IMR-90 (cell line): ENCODE data around the gene A4GNT. TPM values are rescaled to one million over a fixed set of nuclear protein-coding genes. Genes with fewer than 3 reads are reported as not detected.

Experiments
- ATAC-seq: fragments of 200-7000 bp; cut with Tn5 transposase; 2 replicates; pipeline ENCODE4 v1.9.1; 2020; ENCODE audit warnings: low read depth, mild to moderate bottlenecking, moderate library complexity
- BruUV-seq: library from RNA; stranded (reverse); fragments of 400-500 nt; replicated peaks from 2 replicates; lab custom pipeline; 2021; lab: Mats Ljungman, UMichigan
- CTCF ChIA-PET: fragments of 300-600 bp; formaldehyde crosslinking; extraction: SDS; loops from one replicate; lab custom pipeline; 2021; ENCODE audit warnings: antibody characterized with exemption; lab: Yijun Ruan, JAX
- POLR2A ChIA-PET: fragments of 300-600 bp; sonication (Branson Sonifier 250); formaldehyde crosslinking; loops from one replicate; lab custom pipeline; 2022; ENCODE audit warnings: antibody characterized with exemption; ENCODE audit not compliant: unreplicated experiment; lab: Charles Lee
- DNase-seq: peaks from one replicate; pipeline ENCODE4 v3.0.0; 2013
- H2AFZ ChIP-seq: replicated peaks from 2 replicates; pipeline ENCODE3; 2013; ENCODE audit warnings: low read length, mild to moderate bottlenecking; ENCODE audit not compliant: poor library complexity
- H2AK5ac ChIP-seq: 2 replicates; pipeline ENCODE4 v1.6.1; 2013; ENCODE audit warnings: low read depth, low read length, inconsistent platforms
- H2AK9ac ChIP-seq: replicated peaks from 2 replicates; pipeline ENCODE3; 2013; ENCODE audit warnings: mild to moderate bottlenecking, low read depth, low read length, moderate library complexity; ENCODE audit not compliant: poor library complexity
- H2BK120ac ChIP-seq: 2 replicates; pipeline ENCODE4 v1.6.1; 2013; ENCODE audit warnings: low read depth, low read length, inconsistent platforms
- H2BK15ac ChIP-seq: 3 replicates; pipeline ENCODE4 v1.6.1; 2013; ENCODE audit warnings: low read depth, low read length, inconsistent platforms
- H2BK20ac ChIP-seq: 2 replicates; pipeline ENCODE4 v1.6.1; 2013; ENCODE audit warnings: low read depth, mild to moderate bottlenecking, inconsistent platforms, low read length, moderate library complexity
- H2BK5ac ChIP-seq: 2 replicates; pipeline ENCODE4 v1.6.1; 2013; ENCODE audit warnings: mild to moderate bottlenecking, low read depth, low read length, inconsistent platforms; ENCODE audit not compliant: poor library complexity, severe bottlenecking
- H3K14ac ChIP-seq: replicated peaks from 2 replicates; pipeline ENCODE4 v1.6.1; 2013; ENCODE audit warnings: low read depth, low read length, inconsistent platforms
- H3K18ac ChIP-seq: 2 replicates; pipeline ENCODE4 v1.6.1; 2013; ENCODE audit warnings: low read depth, low read length, control low read depth
- H3K23ac ChIP-seq: 2 replicates; pipeline ENCODE4 v1.6.1; 2013; ENCODE audit warnings: low read depth, low read length, inconsistent platforms
- H3K27ac ChIP-seq: 2 replicates; pipeline ENCODE4 v1.5.1; 2013; ENCODE audit warnings: mild to moderate bottlenecking, control low read depth, low read length; ENCODE audit not compliant: insufficient read depth
- H3K27me3 ChIP-seq: 2 replicates; pipeline ENCODE4 v1.6.1; 2013; ENCODE audit warnings: low read length; ENCODE audit not compliant: control insufficient read depth, insufficient read depth
- H3K36me3 ChIP-seq: 2 replicates; pipeline ENCODE4 v1.6.1; 2013; ENCODE audit warnings: low read length, mixed read lengths; ENCODE audit not compliant: control insufficient read depth, insufficient read depth
- H3K4ac ChIP-seq: 2 replicates; pipeline ENCODE4 v1.6.1; 2013; ENCODE audit warnings: low read depth, low read length, inconsistent platforms
- H3K4me1 ChIP-seq: 2 replicates; pipeline ENCODE4 v1.6.1; 2013; ENCODE audit warnings: low read length, mixed read lengths; ENCODE audit not compliant: control insufficient read depth, insufficient read depth
- H3K4me2 ChIP-seq: 2 replicates; pipeline ENCODE4 v1.6.1; 2013; ENCODE audit warnings: low read depth, mild to moderate bottlenecking, control low read depth, low read length, moderate library complexity
- H3K4me3 ChIP-seq: 2 replicates; pipeline ENCODE4 v1.5.1; 2013; ENCODE audit warnings: low read depth, mild to moderate bottlenecking, control low read depth, low read length, moderate library complexity; ENCODE audit not compliant: insufficient read depth
- H3K56ac ChIP-seq: 2 replicates; pipeline ENCODE4 v1.6.1; 2013; ENCODE audit warnings: low read length, inconsistent platforms; ENCODE audit not compliant: insufficient read depth; ENCODE audit errors: extremely low read depth
- H3K79me1 ChIP-seq, 2 experiments: 2 replicates each; pipeline ENCODE4 v1.6.1; 2013; ENCODE audit warnings: low read length in 2 of 2, inconsistent platforms in 1 of 2, low read depth in 1 of 2
- H3K9ac ChIP-seq: 2 replicates; pipeline ENCODE4 v1.6.1; 2013; ENCODE audit warnings: low read depth, low read length, control low read depth
- H3K9me1 ChIP-seq: 2 replicates; pipeline ENCODE4 v1.6.1; 2013; ENCODE audit warnings: low read length, inconsistent platforms; ENCODE audit not compliant: insufficient read depth
- H3K9me3 ChIP-seq: 2 replicates; pipeline ENCODE4 v1.6.1; 2013; ENCODE audit warnings: low read length; ENCODE audit not compliant: control insufficient read depth, insufficient read depth
- H4K20me1 ChIP-seq: 2 replicates; pipeline ENCODE4 v1.6.1; 2013; ENCODE audit warnings: low read length, inconsistent platforms; ENCODE audit not compliant: insufficient read depth
- H4K5ac ChIP-seq: 2 replicates; pipeline ENCODE4 v1.6.1; 2013; ENCODE audit warnings: mild to moderate bottlenecking, low read depth, low read length, control low read depth
- H4K8ac ChIP-seq, 2 experiments: 2 replicates each; pipeline ENCODE4 v1.6.1; 2013; ENCODE audit warnings: low read depth in 2 of 2, low read length in 2 of 2, control low read depth in 1 of 2, inconsistent platforms in 1 of 2
- H4K91ac ChIP-seq: 2 replicates; pipeline ENCODE4 v1.6.1; 2013; ENCODE audit warnings: low read depth, low read length, inconsistent platforms; ENCODE audit not compliant: insufficient read depth
- BHLHE40 ChIP-seq: fragments of 150-350 bp; IDR thresholded peaks from 2 replicates; pipeline ENCODE4 v1.6.1; 2016; ENCODE audit warnings: mild to moderate bottlenecking, low read depth, low read length
- CEBPB ChIP-seq: IDR thresholded peaks from 2 replicates; pipeline ENCODE4 v1.6.1; 2012; ENCODE audit warnings: low read depth, low read length, improper control_type of control experiment
- CHD1 ChIP-seq: IDR thresholded peaks from 2 replicates; pipeline ENCODE4 v1.6.1; 2012; ENCODE audit warnings: low read depth, low read length, improper control_type of control experiment
- CTCF ChIP-seq: conservative IDR thresholded peaks from 2 replicates; pipeline ENCODE4 v1.5.1; 2012; ENCODE audit warnings: mild to moderate bottlenecking, low read depth, low read length, improper control_type of control experiment
- FOS ChIP-seq: fragments of 150-350 bp; IDR thresholded peaks from 2 replicates; pipeline ENCODE4 v1.6.1; 2016; ENCODE audit warnings: low read depth, low read length
- MAFK ChIP-seq: IDR thresholded peaks from 2 replicates; pipeline ENCODE4 v1.6.1; 2012; ENCODE audit warnings: low read depth, low read length, improper control_type of control experiment
- MXI1 ChIP-seq: IDR thresholded peaks from 2 replicates; pipeline ENCODE4 v1.6.1; 2012; ENCODE audit warnings: low read depth, mild to moderate bottlenecking, low read length, moderate library complexity, borderline replicate concordance
- NFE2L2 ChIP-seq: fragments of 150-350 bp; IDR thresholded peaks from 2 replicates; pipeline ENCODE4 v1.6.1; 2016; ENCODE audit warnings: low read depth, mild to moderate bottlenecking, low read length
- POLR2A ChIP-seq: IDR thresholded peaks from 2 replicates; pipeline ENCODE4 v1.6.1; 2012; ENCODE audit warnings: mild to moderate bottlenecking, low read depth, low read length
- RAD21 ChIP-seq: IDR thresholded peaks from 2 replicates; pipeline ENCODE4 v1.6.1; 2012; ENCODE audit warnings: low read length, improper control_type of control experiment
- RCOR1 ChIP-seq: IDR thresholded peaks from 2 replicates; pipeline ENCODE4 v1.6.1; 2012; ENCODE audit warnings: mild to moderate bottlenecking, low read length, improper control_type of control experiment; ENCODE audit not compliant: insufficient replicate concordance
- RFX5 ChIP-seq: IDR thresholded peaks from 2 replicates; pipeline ENCODE4 v1.8.0; 2012; ENCODE audit warnings: low read depth, mild to moderate bottlenecking, low read length, moderate library complexity
- WGBS, 2 experiments: methylation state at CpG; one replicate each; pipeline versions ENCODE4 v1.1.5 to v1.1.7; 2013; ENCODE audit warnings: missing lambda C conversion rate in 2 of 2; ENCODE audit not compliant: insufficient read length in 1 of 2; ENCODE audit errors: extremely low coverage in 2 of 2; 5-methylcytosine and 5-hydroxymethylcytosine counted together
- dilution Hi-C: fragments of 300-500 bp; cut with HindIII; formaldehyde crosslinking; loops from one replicate; pipeline ENCODE4 v1.14.3; 2018; ENCODE audit warnings: low sequenced_read_pairs; ENCODE audit not compliant: unreplicated experiment
- in situ Hi-C: fragments of 300-500 bp; cut with MboI; formaldehyde crosslinking; loops from 3 replicates; pipeline ENCODE4 v1.14.3; 2019; ENCODE audit warnings: low sequenced_read_pairs, inconsistent platforms, mixed read lengths
- intact Hi-C: fragments of 100-400 bp; cut with micrococcal nuclease; formaldehyde crosslinking; loops from 2 replicates; pipeline ENCODE4 v1.10.0; 2022
- polyA plus RNA-seq, 3 experiments: library from polyadenylated mRNA; depleted of rRNA; stranded (reverse); fragments of >200 nt; gene quantifications; 2 replicates each; pipeline ENCODE4 v1.2.3, GENCODE V29; 2012; ENCODE audit warnings: low replicate concordance in 1 of 3
- total RNA-seq: library from RNA; depleted of rRNA; stranded (reverse); fragments of >200 nt; gene quantifications from 2 replicates; pipeline ENCODE4 v1.2.3, GENCODE V29; 2012
- TF ChIP-seq, protein P1 (sequence below): fragments of 150-350 bp; IDR thresholded peaks from 2 replicates; pipeline ENCODE4 v1.6.1; 2017; ENCODE audit warnings: mild to moderate bottlenecking, antibody characterized with exemption, low read length, low read depth
- TF ChIP-seq, protein P2 (sequence below): fragments of 150-350 bp; IDR thresholded peaks from 2 replicates; pipeline ENCODE4 v1.6.1; 2016; ENCODE audit warnings: low read depth, mild to moderate bottlenecking, low read length, moderate library complexity, borderline replicate concordance

Gene A4GNT
- total and polyA plus RNA-seq, 2 of the 4 experiments (the other 2 are of a cell fraction): not detected

- DNase-seq: no peak
- BruUV-seq: no TSS peak
Measured at GRCh38 chr3:138173769-138174420, 41.7 kb upstream of the A4GNT start.

More at GRCh38 chr3:138173769-138174420, 41.7 kb upstream of the A4GNT start:
- Histone ChIP-seq H3K4me2 (peak overlapping the region; percentile 95), H3K27me3 (no peaks in the 10 kb centered on the region; the same call in 1 of the 2 replicates), H3K9me3 (no peaks in the 10 kb centered on the region), H4K91ac (no peak overlapping the region), H3K14ac (peak overlapping the region; percentile 47; the same call in 1 of the 2 replicates), H2AK5ac (no peak overlapping the region), H2AFZ (peak overlapping the region; percentile 97), H2BK15ac (no peak overlapping the region), H3K4me1 (no peaks in the 10 kb centered on the region), H3K79me1 (peaks cover 11 to 19% of the 10 kb centered on the region in 2 experiments), H3K9ac (peak overlapping the region; percentile 88), H2AK9ac (peak overlapping the region; percentile 65), H3K36me3 (peaks cover 8% of the 10 kb centered on the region; the same call in 1 of the 2 replicates), H3K9me1 (no peaks in the 10 kb centered on the region), H3K18ac (no peak overlapping the region), H3K4ac (peak overlapping the region; percentile 30; the same call in 1 of the 2 replicates), H2BK20ac (no peak overlapping the region), H4K20me1 (no peaks in the 10 kb centered on the region), H3K4me3 (peak overlapping the region; percentile 87), H2BK120ac (no peak overlapping the region), H3K56ac (peak overlapping the region; percentile 52; the same call in 1 of the 2 replicates), H4K8ac (peak overlapping the region; percentile 86 to 94; a peak in 3 of 4 replicates), H4K5ac (peak overlapping the region; percentile 63), H2BK5ac (peak overlapping the region; percentile 47), H3K27ac (0 out of 2 replicates have a peak overlapping the region, but pooled peaks have one; percentile 84), H3K23ac (peak overlapping the region; percentile 78)
- dilution Hi-C loops: no loop called here
- TF ChIP-seq MXI1 (no peak), CHD1 (no peak), CTCF (no peak), RCOR1 (no peak), CEBPB (no peak), MAFK (no peak), BHLHE40 (no peak), FOS (no peak), RAD21 (no peak), RFX5 (no peak), POLR2A (no peak), NFE2L2 (no peak)
- TF ChIP-seq, protein P1, sequence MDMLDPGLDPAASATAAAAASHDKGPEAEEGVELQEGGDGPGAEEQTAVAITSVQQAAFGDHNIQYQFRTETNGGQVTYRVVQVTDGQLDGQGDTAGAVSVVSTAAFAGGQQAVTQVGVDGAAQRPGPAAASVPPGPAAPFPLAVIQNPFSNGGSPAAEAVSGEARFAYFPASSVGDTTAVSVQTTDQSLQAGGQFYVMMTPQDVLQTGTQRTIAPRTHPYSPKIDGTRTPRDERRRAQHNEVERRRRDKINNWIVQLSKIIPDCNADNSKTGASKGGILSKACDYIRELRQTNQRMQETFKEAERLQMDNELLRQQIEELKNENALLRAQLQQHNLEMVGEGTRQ: no peak
- TF ChIP-seq, protein P2, sequence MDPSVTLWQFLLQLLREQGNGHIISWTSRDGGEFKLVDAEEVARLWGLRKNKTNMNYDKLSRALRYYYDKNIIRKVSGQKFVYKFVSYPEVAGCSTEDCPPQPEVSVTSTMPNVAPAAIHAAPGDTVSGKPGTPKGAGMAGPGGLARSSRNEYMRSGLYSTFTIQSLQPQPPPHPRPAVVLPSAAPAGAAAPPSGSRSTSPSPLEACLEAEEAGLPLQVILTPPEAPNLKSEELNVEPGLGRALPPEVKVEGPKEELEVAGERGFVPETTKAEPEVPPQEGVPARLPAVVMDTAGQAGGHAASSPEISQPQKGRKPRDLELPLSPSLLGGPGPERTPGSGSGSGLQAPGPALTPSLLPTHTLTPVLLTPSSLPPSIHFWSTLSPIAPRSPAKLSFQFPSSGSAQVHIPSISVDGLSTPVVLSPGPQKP: no peak
- ATAC-seq: peak; percentile 9
- ChIA-PET POLR2A (interaction anchor here (0.7 kb wide), 1 partner anchor 212 kb away, joined by 13 read pairs; no protein-coding TSS in a partner anchor), CTCF (interaction anchor here (0.5 to 1.0 kb wide), 3 partner anchors 45 to 132 kb away, joined by 3 read pairs; no protein-coding TSS in a partner anchor)
- intact Hi-C loops: loop anchor here (2.0 kb wide), 1 partner anchor 105 kb away; no protein-coding TSS in a partner anchor
- in situ Hi-C loops: loop anchor here (10.0 kb wide), 1 partner anchor 99 kb away; no protein-coding TSS in a partner anchor
- WGBS, 2 experiments: 73% methylated on average over 6 of the region's 13 CpGs; no CpG with 5 or more reads in 1 of the 2 experiments
